H1 (cell line): ENCODE data around the gene SMNDC1. TPM values are rescaled to one million over a fixed set of nuclear protein-coding genes. Genes with fewer than 3 reads are reported as not detected.

Experiments used
- CHD7 ChIP-seq: fragments of 300-600 bp; sonication (generic); IDR thresholded peaks from 2 replicates; pipeline ENCODE4 v1.7.1; 2012; ENCODE audit warnings: low read length, moderate library complexity, mild to moderate bottlenecking, inconsistent platforms; ENCODE audit not compliant: insufficient replicate concordance
- MAFK ChIP-seq: IDR thresholded peaks from 2 replicates; pipeline ENCODE4 v1.6.1; 2012; ENCODE audit warnings: low read depth, mild to moderate bottlenecking, improper control_type of control experiment, low read length
- SAP30 ChIP-seq: fragments of 300-600 bp; sonication (generic); IDR thresholded peaks from 2 replicates; pipeline ENCODE4 v1.7.1; 2012; ENCODE audit warnings: low read length, moderate library complexity, mild to moderate bottlenecking, inconsistent platforms; ENCODE audit not compliant: insufficient read depth, insufficient replicate concordance
- polyA plus RNA-seq, 7 experiments: library from polyadenylated mRNA; depleted of rRNA in 3 of 7; stranded (reverse) in 5 of 7; unstranded in 2 of 7; fragments of >200 nt in 5 of 7; fragments of 200-250 nt in 2 of 7; gene quantifications; 1 replicate in 5 of 7; 2 replicates in 1 of 7; 4 replicates in 1 of 7; pipeline versions ENCODE4 v1.2.1 to v1.2.3, GENCODE V29; 2011 to 2013; ENCODE audit warnings: missing spikeins in 2 of 7, mixed read lengths in 2 of 7
- total RNA-seq: library from RNA; stranded (reverse); fragmentation: NEBNext Ultra II Directional; extraction: Animal tissue kit (Norgen Biotek cat#: 25700); gene quantifications from 2 replicates; pipeline ENCODE4 v1.2.1, GENCODE V29; 2021

Gene SMNDC1
- total and polyA plus RNA-seq, 2 of the 8 experiments (the other 6 are each of a cell fraction or from before 2014, with no cell fraction given), result 8.1 to 48.6 TPM

- no peak for TF ChIP-seq CHD7
- no peak for TF ChIP-seq MAFK
- TF ChIP-seq SAP30, result no peak
These were observed 9.0 kb upstream of the SMNDC1 start (continued) for GRCh38 chr10:110313674-110314073.
